Retina (tissue), 1 donor: ENCODE results near the gene ACBD4.

Experiments used
- DNase-seq: peaks from one replicate; pipeline ENCODE4 v3.0.0-alpha.2; 2016

The ACBD4 gene

GRCh38 chr17:45104907-45105624 is 30.4 kb upstream of the ACBD4 start:
- DNase-seq = no peak

GRCh38 chr17:45106096-45106495 is 29.4 kb upstream of the ACBD4 start:
- no peak for DNase-seq

GRCh38 chr17:45106582-45106981 is 28.9 kb upstream of the ACBD4 start:
- DNase-seq = no peak

GRCh38 chr17:45107293-45108010 is 28.0 kb upstream of the ACBD4 start:
- no peak for DNase-seq

- no peak for DNase-seq
These were observed 27.4 kb upstream of the ACBD4 start for GRCh38 chr17:45108051-45108450.

GRCh38 chr17:45108595-45109521 is 26.6 kb upstream of the ACBD4 start:
- no peak for DNase-seq

- DNase-seq = peak; percentile 26
These were observed 24.5 kb upstream of the ACBD4 start for GRCh38 chr17:45110676-45111611.

GRCh38 chr17:45111850-45112249 is 23.6 kb upstream of the ACBD4 start:
- DNase-seq = no peak

GRCh38 chr17:45112559-45113423 is 22.7 kb upstream of the ACBD4 start:
- no peak for DNase-seq

- no peak for DNase-seq
These were observed 22.1 kb upstream of the ACBD4 start for GRCh38 chr17:45113424-45113754.

GRCh38 chr17:45114117-45114932 is 21.2 kb upstream of the ACBD4 start:
- DNase-seq = no peak

- DNase-seq = no peak
These were observed 20.4 kb upstream of the ACBD4 start for GRCh38 chr17:45115015-45115625.

GRCh38 chr17:45115871-45116270 is 19.6 kb upstream of the ACBD4 start:
- DNase-seq = no peak

- no peak for DNase-seq
These were observed 19.0 kb upstream of the ACBD4 start for GRCh38 chr17:45116434-45117016.

- no peak for DNase-seq
These were observed 18.2 kb upstream of the ACBD4 start for GRCh38 chr17:45117334-45117733.

- DNase-seq = no peak
These were observed 17.4 kb upstream of the ACBD4 start for GRCh38 chr17:45117848-45118646.

- no peak for DNase-seq
These were observed 16.8 kb upstream of the ACBD4 start for GRCh38 chr17:45118691-45119090.

GRCh38 chr17:45119964-45120363 is 15.5 kb upstream of the ACBD4 start:
- DNase-seq = no peak

- DNase-seq = no peak
These were observed 14.9 kb upstream of the ACBD4 start for GRCh38 chr17:45120558-45120957.
